K562 (cell line): Measurements from ENCODE around the gene HELB. TPM values are rescaled to one million over a fixed set of nuclear protein-coding genes. Genes with fewer than 3 reads are reported as not detected.

ENCODE experiments used
- CBX2 ChIP-seq: fragments of 200-600 bp; sonication (generic); IDR thresholded peaks from one replicate; pipeline ENCODE4 v1.6.1; 2012; ENCODE audit warnings: mild to moderate bottlenecking, low read length, inconsistent platforms; ENCODE audit not compliant: insufficient read depth, poor library complexity, severe bottlenecking
- CTCFL ChIP-seq: IDR thresholded peaks from 2 replicates; pipeline ENCODE4 v1.6.1; 2011; ENCODE audit warnings: borderline replicate concordance, low read depth, mild to moderate bottlenecking, moderate library complexity, low read length; ENCODE audit not compliant: insufficient read depth, poor library complexity, severe bottlenecking
- EHMT2 ChIP-seq: fragments of 450-650 bp; IDR thresholded peaks from 2 replicates; pipeline ENCODE4 v1.6.1; 2018; ENCODE audit warnings: antibody characterized with exemption
- ELF4 ChIP-seq: fragments of 450-650 bp; formaldehyde crosslinking; IDR thresholded peaks from 2 replicates; pipeline ENCODE4 v1.4.0; 2022; ENCODE audit warnings: missing genetic modification characterization
- EP400 ChIP-seq: fragments of 450-650 bp; IDR thresholded peaks from 2 replicates; pipeline ENCODE4 v1.6.1; 2017; ENCODE audit warnings: antibody characterized with exemption, mild to moderate bottlenecking, moderate library complexity
- HMBOX1 ChIP-seq: sonication (generic); IDR thresholded peaks from 2 replicates; pipeline ENCODE4 v1.6.1; 2016
- JUND ChIP-seq, 2 experiments: IDR thresholded peaks; 2 replicates in 1 of 2; 3 replicates in 1 of 2; pipeline ENCODE4 v1.6.1; 2011; ENCODE audit warnings: borderline replicate concordance in 2 of 2, low read depth in 2 of 2, low read length in 2 of 2, improper control_type of control experiment in 1 of 2, missing biosample characterization in 1 of 2, missing genetic modification characterization in 1 of 2, missing genetic modification reagents in 1 of 2
- MCM2 ChIP-seq: fragments of 450-650 bp; IDR thresholded peaks from 2 replicates; pipeline ENCODE4 v1.6.1; 2017; ENCODE audit warnings: low read depth, mild to moderate bottlenecking
- RAD21 ChIP-seq, 2 experiments: fragments of 250-450 bp in 1 of 2; fragments of 450-650 bp in 1 of 2; sonication (Bioruptor Pico) in 1 of 2; formaldehyde crosslinking in 1 of 2; IDR thresholded peaks in 1 of 2; conservative IDR thresholded peaks in 1 of 2; 2 replicates each; pipeline versions ENCODE4 v1.4.0 to v1.8.0; 2020 to 2022; ENCODE audit warnings: mild to moderate bottlenecking in 2 of 2, moderate library complexity in 1 of 2
- SMARCC2 ChIP-seq: fragments of 450-650 bp; IDR thresholded peaks from 2 replicates; pipeline ENCODE4 v1.6.1; 2017; ENCODE audit warnings: antibody characterized with exemption, moderate library complexity, mild to moderate bottlenecking, low read depth
- SRSF9 ChIP-seq: fragments of 200-400 bp; formaldehyde crosslinking; IDR thresholded peaks from 2 replicates; pipeline ENCODE4 v1.6.1; 2017; ENCODE audit warnings: low read depth, low read length, borderline replicate concordance
- TOE1 ChIP-seq, 2 experiments: fragments of 450-650 bp in 1 of 2; sonication (generic) in 1 of 2; formaldehyde crosslinking in 1 of 2; IDR thresholded peaks; 2 replicates each; pipeline versions ENCODE4 v1.7.1 to v1.8.0; 2016 to 2022; ENCODE audit warnings: borderline replicate concordance in 2 of 2, mild to moderate bottlenecking in 2 of 2, antibody characterized with exemption in 1 of 2, inconsistent platforms in 1 of 2, low read depth in 1 of 2, missing genetic modification reagents in 1 of 2, moderate library complexity in 1 of 2
- USF2 ChIP-seq: sonication (generic); formaldehyde crosslinking; IDR thresholded peaks from 2 replicates; pipeline ENCODE4 v1.5.0; 2020; ENCODE audit warnings: missing genetic modification reagents
- ZNF174 ChIP-seq: fragments of 250-450 bp; sonication (Bioruptor Pico); IDR thresholded peaks from 2 replicates; pipeline ENCODE4 v1.4.0; 2020; ENCODE audit warnings: mild to moderate bottlenecking
- ZNF384 ChIP-seq: IDR thresholded peaks from 2 replicates; pipeline ENCODE4 v1.6.1; 2012; ENCODE audit warnings: low read depth, low read length, improper control_type of control experiment
- ZNF444 ChIP-seq: fragments of 250-450 bp; sonication (Bioruptor Pico); IDR thresholded peaks from 2 replicates; pipeline ENCODE4 v1.4.0; 2020; ENCODE audit warnings: mild to moderate bottlenecking, moderate library complexity
- ZNF551 ChIP-seq: fragments of 250-450 bp; sonication (Bioruptor Pico); IDR thresholded peaks from 2 replicates; pipeline ENCODE4 v1.5.0; 2021; ENCODE audit warnings: mild to moderate bottlenecking, moderate library complexity
- ZNF592 ChIP-seq: fragments of 450-650 bp; IDR thresholded peaks from 2 replicates; pipeline ENCODE4 v1.6.1; 2017; ENCODE audit warnings: antibody characterized with exemption, mild to moderate bottlenecking
- polyA plus RNA-seq, 8 experiments: library from polyadenylated mRNA; depleted of rRNA in 4 of 8; stranded (reverse) in 5 of 8; unstranded in 3 of 8; fragments of >200 nt; fragmentation: Nextera tagmentation in 2 of 8; fragmentation: Illumina TruSeq in 1 of 8; extraction: Ambion mirVana in 2 of 8; extraction: Trizol in 1 of 8; gene quantifications; 2 replicates each; pipeline versions ENCODE4 v1.2.1 to v1.2.3, GENCODE V29; 2011 to 2014; ENCODE audit warnings: inconsistent platforms in 1 of 8, missing spikeins in 1 of 8
- total RNA-seq, 7 experiments: library from RNA; depleted of rRNA in 6 of 7; stranded (reverse); fragments of >200 nt in 6 of 7; fragmentation: Illumina TruSeq in 2 of 7; extraction: Trizol in 2 of 7; gene quantifications; 2 replicates each; pipeline versions ENCODE4 v1.2.1 to v1.2.3, GENCODE V29; 2011 to 2021; ENCODE audit warnings: low replicate concordance in 1 of 7

The HELB gene
- total and polyA plus RNA-seq, 9 of the 15 experiments (the other 6 are each of a cell fraction or from before 2014, with no cell fraction given): 0.74 to 7.6 (median 2.4) TPM

GRCh38 chr12:66302827-66303169, 505 bp downstream of the HELB start (continued):
- TF ChIP-seq USF2 (CRISPR knock-in tag) (no peak), RAD21 (CRISPR knock-in tag; conservative IDR thresholded peaks at IDR 0.05 in 1 of 2, IDR thresholded peaks at IDR 0.05 in 1 of 2) (no peak), ZNF592 (no peak), SRSF9 (no peak), TOE1 (IDR thresholded peaks at IDR 0.05; ENCODE audit: borderline replicate concordance) (no peak; the same call in 1 of the 2 replicates), TOE1 (CRISPR knock-in tag; IDR thresholded peaks at IDR 0.05; ENCODE audit: borderline replicate concordance, low read depth) (no peak), CTCFL (no peak), ZNF384 (peak; percentile 32; the same call in 1 of the 2 replicates), ELF4 (no peak), MCM2 (no peak), SMARCC2 (no peak), ZNF551 (CRISPR knock-in tag) (no peak), EP400 (0 out of 2 replicates have a peak, but pooled peaks have one; percentile 4), ZNF174 (CRISPR knock-in tag) (no peak), JUND (IDR thresholded peaks at IDR 0.05; ENCODE audit: borderline replicate concordance, low read depth, low read length) (no peak), JUND (tag; IDR thresholded peaks at IDR 0.05; ENCODE audit: borderline replicate concordance, low read depth, low read length) (no peak), ZNF444 (CRISPR knock-in tag) (no peak), CBX2 (no peak), HMBOX1 (peak; percentile 5; the same call in 1 of the 2 replicates), EHMT2 (no peak)
